Endothelial cell of umbilical vein (primary cell): ENCODE data around the gene AGO1. TPM values are rescaled to one million over a fixed set of nuclear protein-coding genes. Genes with fewer than 3 reads are reported as not detected.

ENCODE experiments used
- Bru-seq: library from RNA; stranded (reverse); fragments of 400-500 nt; gene quantifications from one replicate; lab custom pipeline; 2021; lab: Mats Ljungman, UMichigan
- BruChase-seq, 2 experiments: library from RNA; stranded (reverse); fragments of 400-500 nt; gene quantifications; one replicate each; lab custom pipeline; 2021; lab: Mats Ljungman, UMichigan
- BruUV-seq: library from RNA; stranded (reverse); fragments of 400-500 nt; replicated peaks from 2 replicates; lab custom pipeline; 2021; lab: Mats Ljungman, UMichigan
- CTCF ChIA-PET: fragments of 300-600, 350-600 bp; sonication (Branson Sonifier 250); formaldehyde crosslinking; loops from one replicate; lab custom pipeline; 2021; ENCODE audit warnings: antibody characterized with exemption, inconsistent platforms; lab: Charles Lee
- POLR2A ChIA-PET: fragments of 300-600, 350-600 bp; sonication (Branson Sonifier 250); formaldehyde crosslinking; loops from one replicate; lab custom pipeline; 2021; ENCODE audit warnings: antibody characterized with exemption, inconsistent platforms; lab: Charles Lee
- DNase-seq: peaks from one replicate; pipeline ENCODE4 v3.0.0-alpha.2; 2011; ENCODE audit warnings: low read depth, low spot score
- FAIRE-seq: peaks from 2 replicates; lab custom pipeline; 2011; peaks lifted over from hg19 to GRCh38; lab: Jason Lieb, UNC
- H2AFZ ChIP-seq: 2 replicates; pipeline ENCODE4 v1.6.0; 2012; ENCODE audit warnings: low read depth, low read length, control low read depth, inconsistent platforms
- H3K27ac ChIP-seq: 2 replicates; pipeline ENCODE4 v1.5.1; 2011; ENCODE audit warnings: low read depth, mild to moderate bottlenecking, control low read depth, low read length, moderate library complexity; ENCODE audit not compliant: insufficient read depth
- H3K27me3 ChIP-seq, 2 experiments: 2 replicates each; pipeline versions ENCODE4 v1.6.0 to v1.6.1; 2011; ENCODE audit warnings: low read length in 2 of 2, mixed read lengths in 1 of 2; ENCODE audit not compliant: control insufficient read depth in 2 of 2, insufficient read depth in 2 of 2
- H3K36me3 ChIP-seq, 2 experiments: 2 replicates in 1 of 2; 3 replicates in 1 of 2; pipeline ENCODE4 v1.5.1; 2011; ENCODE audit warnings: low read length in 2 of 2, mild to moderate bottlenecking in 1 of 2, moderate library complexity in 1 of 2; ENCODE audit not compliant: control insufficient read depth in 2 of 2, insufficient read depth in 2 of 2; ENCODE audit errors: extremely low read depth in 1 of 2
- H3K4me1 ChIP-seq: 3 replicates; pipeline ENCODE4 v1.5.1; 2011; ENCODE audit warnings: mild to moderate bottlenecking, low read length; ENCODE audit not compliant: control insufficient read depth, insufficient read depth; ENCODE audit errors: extremely low read depth
- H3K4me2 ChIP-seq: 2 replicates; pipeline ENCODE4 v1.6.1; 2011; ENCODE audit warnings: low read length, control low read depth, mixed read lengths; ENCODE audit not compliant: insufficient read depth
- H3K4me3 ChIP-seq, 3 experiments: fragments of 200-600 bp in 1 of 3; sonication (generic), shearing (Covaris generic) in 1 of 3; replicated peaks in 1 of 3; 2 replicates each; pipeline ENCODE4 v1.5.1; 2011 to 2016; ENCODE audit warnings: control low read depth in 3 of 3, low read length in 3 of 3, mild to moderate bottlenecking in 2 of 3, inconsistent platforms in 1 of 3, low read depth in 1 of 3, moderate library complexity in 1 of 3; ENCODE audit not compliant: insufficient read depth in 1 of 3
- H3K79me2 ChIP-seq: 2 replicates; pipeline ENCODE4 v1.6.0; 2012; ENCODE audit warnings: low read length, inconsistent platforms; ENCODE audit not compliant: control insufficient read depth, insufficient read depth
- H3K9ac ChIP-seq: replicated peaks from 2 replicates; pipeline ENCODE3; 2011; ENCODE audit warnings: low read length, control low read depth; ENCODE audit not compliant: insufficient read depth; ENCODE audit errors: extremely low read depth
- H3K9me1 ChIP-seq: replicated peaks from 3 replicates; pipeline ENCODE4 v1.6.0; 2011; ENCODE audit warnings: mild to moderate bottlenecking, low read length; ENCODE audit not compliant: control insufficient read depth, insufficient read depth; ENCODE audit errors: extremely low read depth
- H3K9me3 ChIP-seq: replicated peaks from 2 replicates; pipeline ENCODE4 v1.5.1; 2012; ENCODE audit warnings: low read length, inconsistent platforms; ENCODE audit not compliant: control insufficient read depth, insufficient read depth
- H4K20me1 ChIP-seq: replicated peaks from 2 replicates; pipeline ENCODE3; 2011; ENCODE audit warnings: mild to moderate bottlenecking, low read length; ENCODE audit not compliant: control insufficient read depth, insufficient read depth; ENCODE audit errors: extremely low read depth
- CTCF ChIP-seq, 2 donors: IDR thresholded peaks; 1 replicate in 1 of 2; 2 replicates in 1 of 2; pipeline ENCODE4 v1.5.1; 2011; ENCODE audit warnings: low read length in 2 of 2, mild to moderate bottlenecking in 2 of 2, moderate library complexity in 2 of 2, control low read depth in 1 of 2, inconsistent platforms in 1 of 2, low read depth in 1 of 2; ENCODE audit not compliant: insufficient read depth in 1 of 2; ENCODE audit errors: extremely low read depth in 1 of 2
- EZH2 ChIP-seq: IDR thresholded peaks from 2 replicates; pipeline ENCODE4 v1.6.1; 2012; ENCODE audit warnings: borderline replicate concordance, low read depth, mild to moderate bottlenecking, moderate library complexity, low read length, inconsistent platforms; ENCODE audit not compliant: severe bottlenecking
- FOS ChIP-seq: IDR thresholded peaks from 2 replicates; pipeline ENCODE4 v1.6.1; 2011; ENCODE audit warnings: mild to moderate bottlenecking, low read length, moderate library complexity, borderline replicate concordance; ENCODE audit not compliant: insufficient read depth
- GATA2 ChIP-seq: IDR thresholded peaks from 2 replicates; pipeline ENCODE4 v1.7.0; 2011; ENCODE audit warnings: low read depth, mild to moderate bottlenecking, moderate library complexity, mixed read lengths, low read length; ENCODE audit not compliant: insufficient read length, insufficient read depth
- JUN ChIP-seq: IDR thresholded peaks from 2 replicates; pipeline ENCODE4 v1.6.1; 2011; ENCODE audit warnings: borderline replicate concordance, low read depth; ENCODE audit not compliant: insufficient read length, insufficient read depth
- MAX ChIP-seq: IDR thresholded peaks from 2 replicates; pipeline ENCODE4 v1.6.1; 2011; ENCODE audit not compliant: insufficient read depth, insufficient read length
- MYC ChIP-seq: IDR thresholded peaks from one replicate; pipeline ENCODE4 v1.6.1; 2011; ENCODE audit warnings: mild to moderate bottlenecking, low read depth, low read length
- POLR2A ChIP-seq: IDR thresholded peaks from 2 replicates; pipeline ENCODE4 v1.6.1; 2012; ENCODE audit warnings: low read depth, mild to moderate bottlenecking, control low read depth, low read length
- POLR2AphosphoS5 ChIP-seq: IDR thresholded peaks from 2 replicates; pipeline ENCODE4 v1.6.1; 2012; ENCODE audit warnings: low read depth, mild to moderate bottlenecking, control low read depth, low read length, moderate library complexity; ENCODE audit not compliant: insufficient read depth
- dilution Hi-C: fragments of 300-500 bp; cut with MboI; formaldehyde crosslinking; loops from one replicate; pipeline ENCODE4 v1.15.0; 2019; ENCODE audit warnings: low sequenced_read_pairs; ENCODE audit not compliant: extremely low pct_ligation_motif_present
- intact Hi-C: fragments of 100-400 bp; cut with micrococcal nuclease; formaldehyde crosslinking; loops from one replicate; pipeline ENCODE4 v1.10.0; 2022
- long read RNA-seq: library from polyadenylated mRNA; stranded (forward); transcript quantifications from one replicate; pipeline ENCODE4 v2.0.0, GENCODE V29; 2021
- polyA minus RNA-seq, 3 experiments: library from RNA; depleted of rRNA, polyadenylated mRNA; stranded (reverse); fragments of >200 nt; gene quantifications; 1 replicate in 1 of 3; 2 replicates in 2 of 3; pipeline ENCODE4 v1.2.3, GENCODE V29; 2011
- polyA plus RNA-seq, 4 experiments: library from polyadenylated mRNA; depleted of rRNA in 3 of 4; stranded (reverse) in 3 of 4; unstranded in 1 of 4; fragments of >200 nt; gene quantifications; 2 replicates each; pipeline versions ENCODE4 v1.2.1 to v1.2.3, GENCODE V29; 2011 to 2012; ENCODE audit warnings: missing spikeins in 1 of 4
- total RNA-seq: library from RNA; stranded (reverse); gene quantifications from 2 replicates; pipeline ENCODE4 v1.2.3, GENCODE V29; 2021

The AGO1 gene
- total RNA-seq (31.0 TPM in 2 replicates), polyA plus RNA-seq (9.5 and 10.8 TPM in 2 replicates), polyA minus RNA-seq (50.2 and 53.3 TPM in 2 replicates), Bru-seq, nascent RNA (percentile 63 among the genes with signal in this experiment), BruChase-seq, experiment 1, labeled RNA remaining after a 6-hour chase (percentile 93 among the genes with signal in this experiment), BruChase-seq, experiment 2, labeled RNA remaining after a 2-hour chase (percentile 85 among the genes with signal in this experiment)
- polyA plus RNA-seq (2011; cell fraction: cytosol; rRNA removed) = 12.1 and 12.7 TPM in 2 replicates
- polyA plus RNA-seq (2011; cell fraction: nucleus; rRNA removed) = 22.4 and 24.7 TPM in 2 replicates
- 10.8 and 16.2 TPM in 2 replicates for polyA plus RNA-seq (2012)
- polyA minus RNA-seq (2011; cell fraction: cytosol; rRNA and poly(A)+ RNA removed) = 13.4 TPM
- 17.4 and 25.1 TPM in 2 replicates for polyA minus RNA-seq (2011; cell fraction: nucleus; rRNA and poly(A)+ RNA removed)
- long read RNA-seq, partial matches to known transcripts = 1 of 22 reads
- long read RNA-seq, other reads (novel, unspliced or antisense) = 21 of 22 reads

- H4K20me1 ChIP-seq = no peaks in the 10 kb centered on the region
- no peaks in the 10 kb centered on the region for H3K36me3 ChIP-seq
- intact Hi-C loops = loop anchor here (1.0 kb wide), 2 partner anchors 47 to 205 kb away; partner anchors contain the start of gene ADPRS
- peak within 1 kb of the TSS; percentile 67 for H2AFZ ChIP-seq
- H3K4me2 ChIP-seq = peak within 1 kb of the TSS; percentile 89
- no peaks in the 10 kb centered on the region for H3K9me3 ChIP-seq
- dilution Hi-C loops = no loop called here
- ChIA-PET CTCF (interaction anchor here (0.6 to 1.7 kb wide), 18 partner anchors 8 to 333 kb away, joined by 3 to 12 read pairs (median 4); partner anchors contain the start of genes AGO3 and TEKT2), POLR2A (no interaction called here)
- H3K4me3 ChIP-seq = peak within 1 kb of the TSS; percentile 71 to 100 (median 88)
- H3K27me3 ChIP-seq = no peaks in the 10 kb centered on the region
- no peak for TF ChIP-seq FOS
- peak; percentile 98 to 99 for TF ChIP-seq CTCF (IDR thresholded peaks at IDR 0.05; ENCODE audit: extremely low read depth in 1 of 2, insufficient read depth in 1 of 2, low read depth in 1 of 2, low read length in 2 of 2)
- TF ChIP-seq GATA2 = no peak
- no peak for TF ChIP-seq JUN
- TF ChIP-seq MAX = no peak
- peak; percentile 68 for TF ChIP-seq POLR2AphosphoS5
- TF ChIP-seq POLR2A = peak; percentile 92
- no peak for TF ChIP-seq EZH2
- TF ChIP-seq MYC = no peak
- peak; percentile 92 for FAIRE-seq
- peak within 1 kb of the TSS; percentile 86 for H3K9ac ChIP-seq
- peaks cover 17% of the 10 kb centered on the region for H3K4me1 ChIP-seq
- H3K27ac ChIP-seq = no peak within 1 kb of the TSS
- peaks cover 16% of the 10 kb centered on the region for H3K79me2 ChIP-seq
- BruUV-seq = no TSS peak
- DNase-seq = peak; percentile 94
- H3K9me1 ChIP-seq = no peaks in the 10 kb centered on the region
These were observed at the start of gene AGO1 for GRCh38 chr1:35882945-35883634. AGO1 (plus strand) TSS chr1:35883209; CDS start chr1:35883422, 213 bp downstream.
